Right lobe of liver (tissue), 6 donors: ENCODE data around the gene ZNF157. TPM values are rescaled to one million over a fixed set of nuclear protein-coding genes. Genes with fewer than 3 reads are reported as not detected.

ENCODE experiments used
- ATAC-seq, 4 donors: fragments of 200-7000 bp; cut with Tn5 transposase; one replicate each; pipeline ENCODE4 v1.9.1; 2020; ENCODE audit warnings: mild to moderate bottlenecking in 4 of 4, moderate library complexity in 4 of 4
- DNase-seq, 3 donors: peaks; one replicate each; pipeline ENCODE4 v3.0.0-alpha.2; 2020
- H3K27ac ChIP-seq, 3 donors: fragments of 200-600 bp; one replicate each; pipeline ENCODE4 v1.8.0; 2022
- H3K27me3 ChIP-seq, 2 donors: fragments of 200-600 bp; one replicate each; pipeline ENCODE4 v1.8.0; 2022
- H3K36me3 ChIP-seq, 4 donors: fragments of 200-600 bp; sonication (generic) in 1 of 4; one replicate each; pipeline versions ENCODE4 v1.5.1 to v1.8.0; 2017 to 2022; ENCODE audit warnings: control low read depth in 1 of 4
- H3K4me1 ChIP-seq, 4 donors: fragments of 200-600 bp; sonication (generic) in 1 of 4; one replicate each; pipeline versions ENCODE4 v1.5.1 to v1.8.0; 2017 to 2022; ENCODE audit warnings: control low read depth in 1 of 4
- H3K4me3 ChIP-seq, 3 donors: fragments of 200-600 bp; one replicate each; pipeline ENCODE4 v1.8.0; 2022
- H3K9me3 ChIP-seq, 4 donors: fragments of 200-600 bp; sonication (generic) in 1 of 4; one replicate each; pipeline versions ENCODE4 v1.5.1 to v1.8.0; 2017 to 2022; ENCODE audit warnings: control low read depth in 1 of 4
- POLR2A ChIP-seq: fragments of 450-650 bp; IDR thresholded peaks from one replicate; pipeline ENCODE4 v1.6.1; 2017; ENCODE audit warnings: antibody characterized with exemption, mild to moderate bottlenecking
- WGBS: methylation state at CpG from one replicate; pipeline ENCODE4 v1.1.6; 2018; ENCODE audit warnings: low coverage, low lambda C conversion rate; ENCODE audit not compliant: insufficient coverage; ENCODE audit errors: missing lambda C conversion rate; 5-methylcytosine and 5-hydroxymethylcytosine counted together
- intact Hi-C, 2 donors: fragments of 100-400 bp; cut with DNase I; formaldehyde crosslinking; loops; one replicate each; pipeline versions ENCODE4 v1.11.2 to v1.14.1; 2022
- total RNA-seq, 6 experiments: library from RNA; depleted of rRNA in 2 of 6; stranded (reverse); fragments of >200 nt in 2 of 6; fragmentation: NEBNext Ultra II Directional in 3 of 6; extraction: Animal tissue kit (Norgen Biotek cat#: 25700) in 3 of 6; gene quantifications; one replicate each; pipeline versions ENCODE4 v1.1.0 to v1.2.4, GENCODE V29; 2016 to 2023
- TF ChIP-seq, protein P1 (sequence below), 4 donors: fragments of 200-600 bp in 3 of 4; fragments of 450-650 bp in 1 of 4; IDR thresholded peaks; one replicate each; pipeline versions ENCODE4 v1.5.1 to v1.8.0; 2016 to 2022; ENCODE audit warnings: antibody characterized with exemption in 4 of 4, mild to moderate bottlenecking in 2 of 4
- donor health status: DM: no; HTN: yes; CAD: no.
- donor health status: DM: no; HTN: no; CAD: no.
- donor health status: DM: no; HTN: no; CAD: no.
- donor health status: DM: no; HTN: yes; CAD: no.
- donor health status: DM: no; HTN: yes; CAD: no.

Gene ZNF157
- total RNA-seq, 6 experiments from 2014 or later, result not detected

DNA sequence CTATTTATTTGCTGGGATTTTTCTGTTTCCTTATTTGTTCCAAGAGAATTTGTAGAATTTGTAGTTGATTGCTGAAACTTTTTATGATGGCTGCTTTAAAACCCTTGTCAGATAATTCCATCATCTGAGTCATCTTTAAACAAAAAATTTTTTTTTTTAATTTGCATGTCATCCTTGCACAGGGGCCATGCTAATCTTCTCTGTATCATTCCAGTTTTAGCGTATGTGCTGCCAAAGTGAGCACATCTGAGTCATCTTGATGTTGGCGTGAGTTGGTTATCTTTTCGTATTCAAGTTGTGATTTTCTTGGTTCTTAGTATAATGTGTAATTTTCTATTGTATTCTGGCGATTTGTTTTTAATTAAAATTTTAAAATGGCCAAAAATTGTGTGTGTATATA, 18.7 kb upstream of the ZNF157 start:
- H3K9me3 ChIP-seq, result no peaks in the 10 kb centered on the region
- no peaks in the 10 kb centered on the region for H3K4me1 ChIP-seq
- no peak overlapping the region for H3K4me3 ChIP-seq
- intact Hi-C loops, result no loop called here
- DNase-seq, result no peak
- no peak overlapping the region for H3K27ac ChIP-seq
- 65% methylated on average over 4 of the region's 4 CpGs for WGBS
- no peak for ATAC-seq
- H3K36me3 ChIP-seq, result no peaks in the 10 kb centered on the region
- no peaks in the 10 kb centered on the region for H3K27me3 ChIP-seq
- TF ChIP-seq, protein P1, sequence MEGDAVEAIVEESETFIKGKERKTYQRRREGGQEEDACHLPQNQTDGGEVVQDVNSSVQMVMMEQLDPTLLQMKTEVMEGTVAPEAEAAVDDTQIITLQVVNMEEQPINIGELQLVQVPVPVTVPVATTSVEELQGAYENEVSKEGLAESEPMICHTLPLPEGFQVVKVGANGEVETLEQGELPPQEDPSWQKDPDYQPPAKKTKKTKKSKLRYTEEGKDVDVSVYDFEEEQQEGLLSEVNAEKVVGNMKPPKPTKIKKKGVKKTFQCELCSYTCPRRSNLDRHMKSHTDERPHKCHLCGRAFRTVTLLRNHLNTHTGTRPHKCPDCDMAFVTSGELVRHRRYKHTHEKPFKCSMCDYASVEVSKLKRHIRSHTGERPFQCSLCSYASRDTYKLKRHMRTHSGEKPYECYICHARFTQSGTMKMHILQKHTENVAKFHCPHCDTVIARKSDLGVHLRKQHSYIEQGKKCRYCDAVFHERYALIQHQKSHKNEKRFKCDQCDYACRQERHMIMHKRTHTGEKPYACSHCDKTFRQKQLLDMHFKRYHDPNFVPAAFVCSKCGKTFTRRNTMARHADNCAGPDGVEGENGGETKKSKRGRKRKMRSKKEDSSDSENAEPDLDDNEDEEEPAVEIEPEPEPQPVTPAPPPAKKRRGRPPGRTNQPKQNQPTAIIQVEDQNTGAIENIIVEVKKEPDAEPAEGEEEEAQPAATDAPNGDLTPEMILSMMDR (IDR thresholded peaks at IDR 0.05), result no peak
- TF ChIP-seq POLR2A, result no peak

DNA sequence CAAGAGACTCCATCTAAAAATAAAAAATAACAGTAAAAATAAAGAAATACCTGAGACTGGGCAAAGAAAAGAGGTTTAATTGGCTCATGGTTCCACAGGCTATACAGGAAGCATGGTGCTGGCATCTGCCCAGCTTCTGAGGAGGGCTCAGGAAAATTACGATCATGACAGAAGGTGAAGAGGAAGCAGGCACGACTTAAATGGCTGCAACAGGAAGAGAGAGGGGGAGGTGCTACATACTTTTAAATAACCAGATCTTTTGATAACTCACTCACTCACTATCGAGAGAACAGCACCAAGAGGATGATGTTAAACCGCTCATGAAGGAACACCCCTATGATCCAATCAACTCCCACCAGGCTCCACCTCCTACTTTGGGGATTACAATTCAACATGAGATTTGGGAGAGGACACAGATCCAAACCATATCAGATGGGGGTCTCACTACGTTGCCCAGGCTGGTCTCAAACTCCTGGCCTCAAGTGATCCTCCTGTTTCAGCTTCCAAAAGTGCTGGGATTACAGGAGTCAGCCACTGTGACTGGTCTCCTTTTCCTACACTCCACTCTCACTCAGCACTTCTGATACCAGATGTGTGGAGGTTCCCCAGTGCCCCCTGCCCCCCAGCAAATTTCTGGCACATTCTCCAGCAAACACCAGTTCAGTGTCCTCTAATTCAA, 11.9 kb upstream of the ZNF157 start:
- DNase-seq, result no peak
- no peak for ATAC-seq
- Histone ChIP-seq H3K4me1 (no peaks in the 10 kb centered on the region), H3K27me3 (no peaks in the 10 kb centered on the region), H3K27ac (no peak overlapping the region), H3K36me3 (no peaks in the 10 kb centered on the region), H3K4me3 (no peak overlapping the region), H3K9me3 (no peaks in the 10 kb centered on the region)
- 19% methylated on average over 5 of the region's 5 CpGs for WGBS
- no peak for TF ChIP-seq POLR2A
- TF ChIP-seq, protein P1 (IDR thresholded peaks at IDR 0.05), result no peak
- intact Hi-C loops, result no loop called here

DNA sequence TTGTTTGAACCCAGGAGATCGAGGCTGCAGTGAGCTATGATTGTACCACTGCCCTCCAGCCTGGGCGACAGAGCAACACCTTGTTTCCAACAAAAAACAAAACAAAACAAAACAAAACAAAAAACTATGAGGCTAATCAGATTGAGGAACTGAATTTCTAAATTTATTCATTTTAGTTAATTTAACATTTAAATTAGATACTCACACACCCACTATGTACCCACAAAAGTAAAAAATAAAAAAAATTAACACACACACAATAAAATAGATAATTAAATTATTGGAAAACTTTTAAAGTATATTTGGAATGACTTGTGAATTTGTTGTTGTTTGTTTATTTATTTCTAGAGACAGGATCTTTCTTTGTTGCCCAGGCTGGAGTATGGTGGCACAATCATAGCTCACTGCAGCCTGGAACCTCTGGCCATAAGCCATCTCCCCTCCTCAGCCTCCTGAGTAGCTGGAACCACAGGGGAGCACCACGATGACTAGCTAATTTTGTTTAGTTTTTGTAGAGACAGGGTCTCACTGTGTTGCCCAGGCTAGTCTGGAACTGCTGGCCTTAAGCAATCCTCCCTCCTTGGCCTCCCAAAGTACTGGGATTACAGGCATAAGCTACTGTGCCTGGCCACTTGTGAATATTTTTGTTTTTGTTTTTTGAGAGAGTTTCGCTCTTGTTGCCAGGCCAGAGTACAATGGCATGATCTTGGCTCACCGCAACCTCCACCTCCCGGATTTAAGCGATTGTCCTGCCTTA, 9.8 kb upstream of the ZNF157 start:
- ATAC-seq (no peak), DNase-seq (no peak)
- intact Hi-C loops, result no loop called here
- no peaks in the 10 kb centered on the region for H3K9me3 ChIP-seq
- 51% methylated on average over 4 of the region's 7 CpGs for WGBS
- TF ChIP-seq, protein P1 (IDR thresholded peaks at IDR 0.05), result no peak
- TF ChIP-seq POLR2A, result no peak
- no peaks in the 10 kb centered on the region for H3K27me3 ChIP-seq
- no peaks in the 10 kb centered on the region for H3K36me3 ChIP-seq
- H3K4me1 ChIP-seq, result no peaks in the 10 kb centered on the region
- no peak overlapping the region for H3K4me3 ChIP-seq
- H3K27ac ChIP-seq, result no peak overlapping the region

DNA sequence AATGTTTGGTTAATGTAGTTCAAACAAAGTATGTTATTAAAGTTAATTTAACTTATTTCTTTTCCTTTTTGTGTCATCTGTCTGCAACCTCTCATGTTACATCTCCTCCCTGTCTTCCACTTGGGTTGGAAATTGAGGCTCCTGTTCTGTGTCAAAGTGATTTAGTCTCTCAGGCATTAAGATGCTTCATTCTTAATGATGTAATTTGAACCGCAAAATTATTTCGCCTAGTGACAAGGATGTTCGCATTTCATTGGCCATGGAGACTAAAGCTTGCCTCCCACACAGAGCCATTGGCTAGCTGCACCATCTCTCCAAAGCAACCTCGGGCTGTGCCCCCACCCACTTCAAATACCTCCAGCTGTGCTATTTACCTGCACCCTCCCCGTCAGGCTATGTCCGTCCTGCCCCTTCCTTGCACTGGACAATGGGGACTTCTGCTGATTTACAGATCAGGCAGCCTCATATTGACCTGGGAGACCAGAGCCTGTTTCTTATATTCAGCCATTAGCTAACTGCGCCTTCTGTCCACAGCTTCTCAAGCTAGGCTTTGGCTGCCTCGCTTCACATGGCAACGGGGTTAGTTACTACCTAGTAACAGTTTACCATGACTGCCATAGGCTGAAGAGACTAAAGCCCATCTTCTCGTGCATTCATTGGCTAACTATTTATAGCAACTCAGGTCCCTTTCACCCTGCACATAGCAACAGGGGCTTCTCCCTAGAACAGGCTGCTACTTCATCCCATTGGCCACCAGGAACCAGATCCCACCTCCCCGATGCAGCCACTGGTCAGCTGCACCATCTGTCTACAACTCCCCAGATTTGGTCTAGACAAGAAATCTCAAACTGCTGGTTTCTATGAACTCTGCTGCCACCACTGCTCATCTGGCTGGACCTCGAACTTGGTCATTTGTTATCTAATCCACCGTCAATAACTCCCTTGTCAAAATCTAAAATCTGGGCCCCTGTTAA, 8.6 kb upstream of the ZNF157 start:
- H3K4me1 ChIP-seq, result no peaks in the 10 kb centered on the region
- TF ChIP-seq POLR2A, result no peak
- TF ChIP-seq, protein P1 (IDR thresholded peaks at IDR 0.05), result no peak
- intact Hi-C loops, result no loop called here
- ATAC-seq (peak; percentile 83 to 90 (median 86)), DNase-seq (peak; percentile 36 to 60 (median 49))
- peak overlapping the region in 1 of 3 donors; percentile 33 for H3K27ac ChIP-seq
- no peaks in the 10 kb centered on the region for H3K9me3 ChIP-seq
- H3K36me3 ChIP-seq, result no peaks in the 10 kb centered on the region
- 33% methylated on average over 13 of the region's 13 CpGs for WGBS
- H3K4me3 ChIP-seq, result peak overlapping the region in 1 of 3 donors; percentile 10
- H3K27me3 ChIP-seq, result no peaks in the 10 kb centered on the region
